Stimulated activated naive CD8-positive, alpha-beta T cell treated with anti-CD3 and anti-CD28 coated beads, Interleukin-15, Interleukin-2, amounts not matched to agents 100 ng/mL and 50 ng/mL, for 24 hours (primary cell): ENCODE results near the gene HSPA1L.

Experiments used
- H3K27ac Mint-ChIP-seq: one replicate; pipeline ENCODE4 v1.8.0; 2021; ENCODE audit warnings: mild to moderate bottlenecking, mixed read lengths
- H3K27me3 Mint-ChIP-seq: one replicate; pipeline ENCODE4 v1.8.0; 2021; ENCODE audit warnings: mixed read lengths
- H3K36me3 Mint-ChIP-seq: one replicate; pipeline ENCODE4 v1.8.0; 2021; ENCODE audit warnings: low read depth, mixed read lengths
- H3K4me1 Mint-ChIP-seq: one replicate; pipeline ENCODE4 v1.8.0; 2021; ENCODE audit warnings: low read depth, mixed read lengths
- H3K4me3 Mint-ChIP-seq: one replicate; pipeline ENCODE4 v1.8.0; 2021; ENCODE audit warnings: mild to moderate bottlenecking, mixed read lengths
- H3K9me3 Mint-ChIP-seq: one replicate; pipeline ENCODE4 v1.8.0; 2021; ENCODE audit warnings: mixed read lengths

HSPA1L gene

DNA sequence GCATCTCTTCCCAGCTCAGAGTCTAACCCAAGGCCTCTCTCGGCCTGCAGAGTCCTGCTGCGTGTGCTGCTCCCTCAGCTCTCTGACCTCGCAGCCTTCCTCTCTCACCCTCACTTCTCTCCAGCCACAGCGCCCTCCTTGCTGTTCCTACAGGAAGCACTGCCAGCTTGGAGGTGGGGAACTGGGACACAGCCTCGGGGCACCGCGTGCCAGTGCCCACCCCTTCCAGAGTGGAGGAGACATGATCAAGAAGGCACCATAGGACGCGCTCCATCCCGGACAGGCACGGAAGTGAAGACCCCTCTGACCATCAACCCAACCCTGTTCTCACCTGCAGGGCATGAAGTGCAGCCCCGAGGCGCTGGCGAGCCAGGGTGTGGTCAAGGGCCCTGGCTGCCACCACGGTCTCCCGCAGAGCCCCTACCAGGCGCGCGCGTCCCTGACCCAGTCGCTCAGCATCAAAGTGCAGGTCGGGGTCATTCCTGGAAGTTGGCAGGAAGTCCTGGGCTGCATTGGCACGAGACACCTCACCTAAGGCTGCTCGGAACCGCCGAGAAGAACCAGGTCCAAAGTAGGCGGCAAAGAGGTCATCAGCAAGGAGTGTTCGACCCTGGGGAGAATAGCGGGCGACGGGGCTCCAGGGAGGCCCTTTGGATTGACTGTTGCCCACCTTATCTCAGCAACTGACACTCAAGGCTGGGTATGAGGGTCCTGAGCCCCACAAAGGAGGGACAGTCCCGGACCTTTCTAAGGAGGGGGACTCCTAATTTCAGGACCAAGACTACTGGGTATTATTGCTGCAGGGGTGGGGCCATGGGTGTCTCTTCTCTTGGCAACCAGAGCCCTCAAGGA, 39.2 kb downstream of the HSPA1L start:
- no peaks in the 10 kb centered on the region for H3K9me3 Mint-ChIP-seq
- H3K36me3 Mint-ChIP-seq: peaks cover 25% of the 10 kb centered on the region
- H3K27me3 Mint-ChIP-seq: no peaks in the 10 kb centered on the region
- no peak overlapping the region for H3K4me3 Mint-ChIP-seq
- H3K27ac Mint-ChIP-seq: peak overlapping the region; percentile 87
- peaks cover 61% of the 10 kb centered on the region for H3K4me1 Mint-ChIP-seq

DNA sequence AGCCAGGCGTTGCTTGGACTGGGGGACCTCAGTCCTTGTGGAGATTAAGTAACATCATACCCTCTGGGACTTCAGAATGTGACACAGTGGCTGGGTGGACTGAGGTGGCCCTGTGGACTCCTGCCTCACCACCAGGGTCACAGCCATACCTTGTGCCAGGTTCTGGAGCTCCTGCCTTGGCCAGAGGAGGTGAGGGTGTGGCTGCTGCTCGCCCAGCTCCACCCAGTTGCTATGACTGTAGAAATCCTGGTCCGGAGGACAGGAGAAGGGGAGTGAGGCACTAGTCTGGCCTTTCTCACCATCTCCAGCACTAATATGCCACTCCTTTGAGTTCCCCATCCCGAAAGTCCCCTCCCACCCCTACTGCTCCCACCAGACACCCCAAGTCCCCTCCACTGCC, 39.9 kb downstream of the HSPA1L start:
- H3K36me3 Mint-ChIP-seq: peaks cover 18% of the 10 kb centered on the region
- H3K9me3 Mint-ChIP-seq: no peaks in the 10 kb centered on the region
- no peak overlapping the region for H3K27ac Mint-ChIP-seq
- peaks cover 61% of the 10 kb centered on the region for H3K4me1 Mint-ChIP-seq
- H3K27me3 Mint-ChIP-seq: no peaks in the 10 kb centered on the region
- no peak overlapping the region for H3K4me3 Mint-ChIP-seq

DNA sequence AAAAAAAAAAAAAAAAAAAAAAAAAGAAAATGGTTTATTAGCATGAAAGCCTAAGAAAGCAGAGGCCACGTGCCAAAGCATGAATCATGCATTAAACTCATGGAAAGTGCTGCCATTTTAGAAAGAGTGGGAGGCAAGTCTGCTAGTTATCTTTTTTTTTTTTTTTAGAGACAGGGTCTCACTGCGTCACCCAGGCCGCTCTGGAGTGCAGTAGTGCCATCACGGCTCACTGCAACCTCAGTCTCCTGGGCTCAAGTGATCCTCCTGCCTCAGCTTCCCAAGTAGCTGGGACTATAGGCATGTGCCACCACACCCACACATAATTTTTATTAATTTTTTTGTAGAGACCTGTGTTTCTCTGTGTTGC, 43.1 kb downstream of the HSPA1L start:
- no peaks in the 10 kb centered on the region for H3K9me3 Mint-ChIP-seq
- no peaks in the 10 kb centered on the region for H3K27me3 Mint-ChIP-seq
- peak overlapping the region; percentile 43 for H3K4me3 Mint-ChIP-seq
- H3K27ac Mint-ChIP-seq: peak overlapping the region; percentile 67
- peaks cover 5% of the 10 kb centered on the region for H3K36me3 Mint-ChIP-seq
- peaks cover 56% of the 10 kb centered on the region for H3K4me1 Mint-ChIP-seq

DNA sequence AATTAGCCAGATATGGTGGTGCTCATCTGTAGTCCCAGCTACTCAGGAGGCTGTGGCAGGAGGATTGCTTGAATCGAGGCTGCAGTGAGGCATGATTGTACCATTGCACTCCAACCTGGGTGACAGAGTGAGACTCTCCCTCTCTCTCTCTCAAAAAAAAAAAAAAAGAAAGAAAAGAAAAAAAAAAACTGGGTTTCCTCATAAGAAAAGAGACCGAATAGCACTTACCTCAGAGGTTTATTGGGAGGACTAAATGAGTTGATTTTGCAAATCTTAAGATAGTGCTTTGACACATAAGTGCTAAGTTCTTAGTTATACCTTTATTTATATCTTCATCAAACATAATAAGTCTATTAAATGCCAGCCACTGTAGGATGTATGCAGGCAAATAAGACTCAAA, 44.2 kb downstream of the HSPA1L start:
- Mint-ChIP-seq H3K9me3 (no peaks in the 10 kb centered on the region), H3K4me3 (no peak overlapping the region), H3K36me3 (peaks cover 5% of the 10 kb centered on the region), H3K4me1 (peaks cover 45% of the 10 kb centered on the region), H3K27ac (no peak overlapping the region), H3K27me3 (no peaks in the 10 kb centered on the region)

DNA sequence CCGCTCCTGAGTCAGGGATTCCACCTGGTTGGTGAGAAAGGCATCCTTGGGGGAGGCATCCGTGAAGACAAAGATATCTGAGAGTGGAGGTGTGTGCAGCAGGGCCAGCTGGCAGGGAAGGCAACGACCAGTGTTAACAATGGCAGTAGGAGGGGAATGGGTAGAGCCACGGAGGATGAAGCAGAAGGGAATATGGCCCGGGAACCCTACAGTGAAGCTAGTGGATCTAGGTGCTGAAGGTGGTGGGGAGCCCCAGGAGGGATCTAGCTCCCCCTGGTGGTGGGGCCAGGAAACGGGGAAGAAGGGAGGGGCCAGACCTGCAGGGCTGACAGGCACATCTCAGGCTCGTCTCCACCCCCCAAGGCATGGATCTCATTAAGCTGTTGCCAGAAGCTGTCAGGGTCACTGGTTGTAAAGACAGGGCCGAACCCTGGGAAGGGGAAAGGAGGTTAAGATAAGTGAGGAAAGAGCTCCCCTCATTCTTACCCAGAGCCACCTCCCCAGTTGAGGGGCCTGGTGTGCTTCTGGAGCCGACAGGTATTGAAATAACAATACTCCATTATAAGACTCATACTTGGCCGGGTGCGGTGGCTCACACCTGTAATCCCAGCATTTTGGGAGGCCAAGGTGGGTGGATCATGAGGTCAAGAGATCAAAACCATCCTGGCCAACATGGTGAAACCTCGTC, 45.3 kb downstream of the HSPA1L start:
- H3K36me3 Mint-ChIP-seq: peaks cover 6% of the 10 kb centered on the region
- no peaks in the 10 kb centered on the region for H3K27me3 Mint-ChIP-seq
- no peak overlapping the region for H3K27ac Mint-ChIP-seq
- no peaks in the 10 kb centered on the region for H3K9me3 Mint-ChIP-seq
- H3K4me1 Mint-ChIP-seq: peaks cover 38% of the 10 kb centered on the region
- no peak overlapping the region for H3K4me3 Mint-ChIP-seq

DNA sequence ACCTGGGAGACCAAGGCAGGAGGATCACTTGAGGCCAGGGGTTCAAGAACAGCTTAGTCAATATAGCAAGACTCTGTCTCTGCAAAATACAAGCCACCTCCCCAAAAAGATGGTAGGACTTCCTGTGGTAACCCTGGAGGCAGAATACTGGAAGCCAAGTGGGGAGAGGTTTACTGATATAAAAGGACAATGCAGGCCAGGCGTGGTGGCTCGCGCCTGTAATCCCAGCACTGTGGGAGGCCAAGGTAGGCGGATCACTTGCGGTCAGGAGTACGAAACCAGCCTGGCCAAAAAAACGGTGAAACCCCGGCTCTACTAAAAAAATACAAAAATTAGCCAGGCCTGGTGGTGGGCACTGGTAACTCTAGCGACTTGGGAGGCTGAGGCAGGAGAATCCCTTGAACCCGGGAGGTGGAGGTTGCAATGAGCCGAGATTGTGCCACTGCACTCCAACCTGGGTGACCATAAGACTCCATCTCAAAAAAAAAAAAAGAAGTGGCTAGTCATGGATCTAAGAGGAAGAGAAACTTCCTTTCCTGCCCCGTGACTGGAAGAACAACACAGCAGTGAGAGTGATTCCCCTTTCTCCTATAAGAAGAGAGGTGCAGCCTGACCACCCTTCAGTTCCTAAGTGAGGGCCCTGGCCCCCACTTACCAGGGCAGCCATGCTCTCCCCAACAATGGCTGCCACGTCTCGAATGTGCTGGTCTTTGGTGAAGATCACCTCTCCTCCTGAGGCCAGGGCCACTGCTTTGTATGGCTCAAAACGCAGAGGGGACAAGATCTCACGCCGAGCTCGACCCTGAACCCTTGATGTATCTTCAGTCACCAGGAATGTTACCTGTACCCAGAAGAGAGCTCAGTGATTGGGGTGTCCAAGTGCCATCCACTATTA, 46.5 kb downstream of the HSPA1L start:
- H3K36me3 Mint-ChIP-seq: peaks cover 15% of the 10 kb centered on the region
- H3K4me3 Mint-ChIP-seq: no peak overlapping the region
- peaks cover 35% of the 10 kb centered on the region for H3K4me1 Mint-ChIP-seq
- H3K27ac Mint-ChIP-seq: no peak overlapping the region
- H3K27me3 Mint-ChIP-seq: no peaks in the 10 kb centered on the region
- H3K9me3 Mint-ChIP-seq: no peaks in the 10 kb centered on the region

DNA sequence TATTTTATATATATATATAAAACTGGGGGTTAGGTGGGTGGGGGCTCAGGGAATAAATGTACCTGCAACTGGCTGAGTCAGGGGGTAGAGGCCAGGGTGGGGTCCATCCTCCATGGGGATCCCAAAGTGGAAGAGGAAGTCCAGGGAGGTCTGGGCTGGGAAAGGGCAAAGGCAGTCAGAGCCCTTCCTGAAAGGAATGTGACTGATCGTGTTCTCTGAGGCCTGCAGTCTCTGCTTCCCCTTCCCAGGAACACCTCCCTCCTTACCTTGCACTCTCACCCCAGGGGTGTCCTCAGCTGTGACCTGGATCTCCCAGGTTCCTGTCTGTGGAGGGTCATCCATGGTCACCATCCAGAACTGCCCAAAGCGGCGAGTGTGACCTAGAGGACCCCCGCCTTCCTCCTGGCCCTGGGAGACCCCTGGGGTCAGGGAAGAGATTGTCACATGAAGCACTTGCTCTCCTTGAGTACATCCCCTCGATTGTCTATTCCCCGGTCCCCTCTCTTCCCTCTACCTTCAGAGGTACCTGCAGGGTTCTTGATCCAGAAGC, 47.9 kb downstream of the HSPA1L start:
- no peaks in the 10 kb centered on the region for H3K27me3 Mint-ChIP-seq
- peaks cover 27% of the 10 kb centered on the region for H3K36me3 Mint-ChIP-seq
- H3K27ac Mint-ChIP-seq: no peak overlapping the region
- H3K4me1 Mint-ChIP-seq: peaks cover 21% of the 10 kb centered on the region
- H3K4me3 Mint-ChIP-seq: no peak overlapping the region
- H3K9me3 Mint-ChIP-seq: no peaks in the 10 kb centered on the region

DNA sequence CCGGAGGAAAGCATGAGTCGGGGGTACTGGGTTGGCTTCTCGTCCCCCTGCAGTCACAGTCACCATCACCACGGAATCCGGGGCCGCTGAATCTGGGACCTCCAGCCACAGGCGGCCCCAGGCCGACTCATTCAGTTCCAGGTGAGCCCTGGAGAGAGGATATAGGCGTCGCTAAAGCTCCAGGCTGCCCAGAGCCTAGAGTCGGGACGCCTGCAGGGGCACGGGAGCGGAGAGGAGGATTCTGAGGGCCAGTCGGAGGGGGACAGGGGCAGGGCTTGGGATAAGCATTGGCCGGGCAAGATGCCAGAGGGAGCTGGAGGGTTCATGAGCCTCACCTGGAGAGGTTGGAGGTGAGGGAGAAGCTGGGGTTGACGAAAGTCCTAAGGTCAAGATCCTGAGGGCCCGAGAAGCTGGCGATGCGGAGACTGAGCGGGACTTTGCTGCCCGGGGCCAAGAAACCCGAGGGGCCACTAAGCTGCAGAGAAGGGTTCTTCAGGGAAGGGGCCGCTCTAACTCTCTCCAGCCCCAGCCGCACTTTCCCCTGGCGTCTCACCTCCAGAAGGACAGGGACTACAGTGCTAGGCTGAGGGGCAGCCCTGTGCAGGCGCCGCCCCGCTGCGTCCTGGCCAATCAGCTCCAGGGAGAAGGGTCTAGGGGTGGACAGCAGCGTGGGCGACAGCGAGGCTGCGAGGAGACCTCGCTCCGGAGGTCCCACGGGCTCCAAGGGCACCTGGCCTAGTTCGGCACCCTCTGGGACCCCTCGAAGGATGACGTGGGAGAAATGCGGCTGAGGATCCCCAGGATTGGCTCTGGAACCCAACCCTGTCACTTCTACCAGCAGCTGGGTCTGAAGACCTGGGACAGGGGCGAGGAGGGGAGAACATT, 48.9 kb downstream of the HSPA1L start:
- H3K27ac Mint-ChIP-seq: no peak overlapping the region
- H3K36me3 Mint-ChIP-seq: peaks cover 29% of the 10 kb centered on the region
- H3K4me3 Mint-ChIP-seq: no peak overlapping the region
- peaks cover 12% of the 10 kb centered on the region for H3K4me1 Mint-ChIP-seq
- no peaks in the 10 kb centered on the region for H3K27me3 Mint-ChIP-seq
- H3K9me3 Mint-ChIP-seq: no peaks in the 10 kb centered on the region

DNA sequence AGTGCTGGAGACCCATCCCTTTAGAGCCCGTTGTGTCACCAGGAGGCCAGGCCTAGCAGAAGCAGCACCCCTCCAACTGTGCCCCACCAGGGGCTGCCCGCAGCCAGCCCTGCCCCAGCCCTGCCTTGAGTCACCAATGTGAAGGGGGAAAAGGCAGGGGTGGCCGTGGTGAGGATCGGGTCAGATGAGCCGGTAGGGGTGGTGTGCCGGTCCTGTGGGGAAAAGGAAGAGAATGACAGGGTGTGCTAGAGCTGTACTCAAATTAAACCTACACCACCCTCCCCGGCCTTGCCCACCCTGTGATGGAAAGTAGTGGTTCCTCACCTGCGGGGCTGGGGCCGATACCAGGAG, 49.5 kb downstream of the HSPA1L start:
- Mint-ChIP-seq H3K4me3 (no peak overlapping the region), H3K9me3 (no peaks in the 10 kb centered on the region), H3K4me1 (peaks cover 10% of the 10 kb centered on the region), H3K27ac (no peak overlapping the region), H3K27me3 (no peaks in the 10 kb centered on the region), H3K36me3 (peaks cover 34% of the 10 kb centered on the region)

DNA sequence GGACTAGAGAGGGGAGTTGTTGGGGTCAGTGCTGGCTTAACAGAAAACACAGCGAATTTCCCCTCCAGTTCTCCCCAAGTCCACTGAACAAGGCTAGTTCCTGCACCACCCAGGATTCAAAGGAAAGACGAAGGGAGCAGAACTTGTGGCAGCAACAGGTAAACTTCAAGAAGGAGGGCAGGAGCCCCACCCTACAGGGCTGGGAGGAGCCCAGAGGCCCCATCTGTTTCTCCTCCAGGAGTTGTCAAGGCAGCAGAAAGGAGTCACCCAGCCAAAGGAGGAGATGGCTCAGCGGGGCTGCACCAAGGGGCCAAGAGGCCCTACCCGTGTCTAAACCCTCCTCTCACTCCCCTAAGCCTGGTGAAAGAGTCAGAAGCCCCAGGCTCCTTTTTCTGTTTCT, 50.9 kb downstream of the HSPA1L start:
- Mint-ChIP-seq H3K36me3 (peaks cover 47% of the 10 kb centered on the region), H3K27ac (no peak overlapping the region), H3K4me1 (peaks cover 4% of the 10 kb centered on the region), H3K27me3 (no peaks in the 10 kb centered on the region), H3K9me3 (no peaks in the 10 kb centered on the region), H3K4me3 (no peak overlapping the region)

DNA sequence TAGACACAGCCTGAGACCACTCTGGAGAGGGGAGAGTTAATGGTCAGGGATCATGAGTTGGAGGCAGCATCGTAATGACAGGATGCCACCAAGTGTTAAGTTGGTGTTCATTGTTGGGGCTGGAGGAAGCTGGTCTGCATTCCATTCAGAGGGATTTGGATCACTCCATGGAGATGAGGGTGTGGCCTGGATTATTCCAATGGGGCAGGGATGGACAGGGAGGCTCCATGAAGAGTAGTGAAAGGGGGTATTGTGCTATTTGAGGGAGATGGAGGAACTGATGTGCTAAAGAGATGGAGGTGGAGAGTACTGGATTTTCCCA, 51.5 kb downstream of the HSPA1L start:
- no peaks in the 10 kb centered on the region for H3K27me3 Mint-ChIP-seq
- no peak overlapping the region for H3K27ac Mint-ChIP-seq
- H3K36me3 Mint-ChIP-seq: peaks cover 53% of the 10 kb centered on the region
- H3K4me3 Mint-ChIP-seq: no peak overlapping the region
- no peaks in the 10 kb centered on the region for H3K9me3 Mint-ChIP-seq
- H3K4me1 Mint-ChIP-seq: peaks cover 4% of the 10 kb centered on the region

DNA sequence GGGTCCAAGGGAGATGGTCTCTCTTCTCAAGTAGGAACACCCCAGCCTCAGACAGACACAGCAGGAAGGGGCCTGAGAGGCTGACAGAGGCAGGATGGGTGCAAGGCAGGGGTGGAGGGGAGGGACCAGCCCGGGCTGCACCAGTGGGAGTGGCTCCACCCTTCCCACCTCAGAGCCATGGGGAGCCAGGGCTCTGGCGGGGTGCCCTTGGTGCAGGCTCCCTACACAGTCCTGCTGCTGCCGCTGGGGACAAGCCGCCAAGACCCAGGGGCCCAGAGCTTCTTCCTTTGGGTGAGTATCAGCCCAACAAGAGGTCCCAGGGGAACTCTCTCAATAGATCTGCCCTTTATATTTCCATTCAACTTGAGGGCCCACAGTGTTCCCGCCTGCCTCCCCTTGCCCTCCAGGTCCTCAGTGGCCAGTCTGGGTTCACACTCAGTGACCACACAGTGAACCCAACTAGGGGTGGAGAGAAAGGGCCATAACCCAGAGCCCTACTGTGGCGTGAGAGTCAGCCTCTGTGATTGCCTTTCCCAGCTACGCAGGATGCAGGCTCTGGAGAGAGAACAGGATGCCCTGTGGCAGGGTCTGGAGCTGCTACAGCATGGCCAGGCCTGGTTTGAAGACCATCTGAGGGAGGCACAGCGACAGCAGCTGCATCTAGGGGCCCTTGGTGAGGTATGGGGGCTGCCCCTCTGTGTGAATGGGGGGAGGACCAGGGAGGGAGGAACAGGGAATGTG, 52.0 kb downstream of the HSPA1L start:
- Mint-ChIP-seq H3K9me3 (no peaks in the 10 kb centered on the region), H3K27me3 (no peaks in the 10 kb centered on the region), H3K36me3 (peaks cover 57% of the 10 kb centered on the region), H3K4me1 (peaks cover 4% of the 10 kb centered on the region), H3K4me3 (no peak overlapping the region), H3K27ac (no peak overlapping the region)

DNA sequence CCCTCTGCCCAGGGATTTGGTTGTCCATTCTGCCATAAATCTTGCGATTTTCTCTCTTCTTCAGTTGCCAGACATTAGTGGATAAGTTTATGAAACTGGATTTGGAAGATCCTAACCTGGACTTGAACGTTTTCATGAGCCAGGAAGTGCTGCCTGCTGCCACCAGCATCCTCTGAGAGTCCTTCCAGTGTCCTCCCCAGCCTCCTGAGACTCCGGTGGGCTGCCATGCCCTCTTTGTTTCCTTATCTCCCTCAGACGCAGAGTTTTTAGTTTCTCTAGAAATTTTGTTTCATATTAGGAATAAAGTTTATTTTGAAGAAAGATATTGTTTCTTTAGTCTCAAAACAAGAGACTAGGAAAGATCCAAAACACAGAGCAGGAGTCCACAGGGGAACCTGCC, 52.7 kb downstream of the HSPA1L start, which contains the start of gene SAPCD1:
SAPCD1 (plus strand) TSS at position 301 of the 400 bp plus-strand sequence. CDS start 399 bp downstream, outside the sequence.
- no peak within 1 kb of the TSS for H3K27ac Mint-ChIP-seq
- peaks cover 4% of the 10 kb centered on the region for H3K4me1 Mint-ChIP-seq
- no peak within 1 kb of the TSS for H3K4me3 Mint-ChIP-seq
- H3K27me3 Mint-ChIP-seq: no peaks in the 10 kb centered on the region
- H3K9me3 Mint-ChIP-seq: no peaks in the 10 kb centered on the region
- peaks cover 59% of the 10 kb centered on the region for H3K36me3 Mint-ChIP-seq
